Gastroesophageal sphincter (tissue), 4 donors: ENCODE measurements around the gene LAS1L. TPM values are rescaled to one million over a fixed set of nuclear protein-coding genes. Genes with fewer than 3 reads are reported as not detected.

Experiments
- ATAC-seq: fragments of 150-250 bp; one replicate; pipeline ENCODE4 v1.9.1; 2016; ENCODE audit warnings: mild to moderate bottlenecking, moderate library complexity
- H3K27ac ChIP-seq, 4 donors: fragments of 200-600 bp; sonication (generic) in 3 of 4; 1 replicate in 3 of 4; 2 replicates in 1 of 4; pipeline ENCODE4 v1.5.1; 2016 to 2019
- H3K27me3 ChIP-seq: fragments of 200-600 bp; sonication (generic); one replicate; pipeline ENCODE4 v1.5.1; 2019
- H3K36me3 ChIP-seq, 2 donors: fragments of 200-600 bp; sonication (generic); one replicate each; pipeline ENCODE4 v1.5.1; 2019; ENCODE audit warnings: control low read depth in 1 of 2
- H3K4me1 ChIP-seq, 3 donors: fragments of 200-600 bp; sonication (generic); 1 replicate in 2 of 3; 2 replicates in 1 of 3; pipeline ENCODE4 v1.5.1; 2016 to 2019; ENCODE audit warnings: control low read depth in 2 of 3
- H3K4me3 ChIP-seq, 2 donors: fragments of 200-600 bp; sonication (generic); one replicate each; pipeline ENCODE4 v1.5.1; 2019; ENCODE audit warnings: mild to moderate bottlenecking in 1 of 2, moderate library complexity in 1 of 2
- H3K9me3 ChIP-seq, 3 donors: fragments of 200-600 bp; sonication (generic); one replicate each; pipeline ENCODE4 v1.5.1; 2017 to 2019; ENCODE audit warnings: control low read depth in 2 of 3
- EP300 ChIP-seq: sonication (generic); formaldehyde crosslinking; IDR thresholded peaks from one replicate; pipeline ENCODE4 v1.6.1; 2017; ENCODE audit warnings: antibody characterized with exemption, mild to moderate bottlenecking
- POLR2A ChIP-seq, 2 donors: fragments of 450-650 bp; IDR thresholded peaks; one replicate each; pipeline ENCODE4 v1.6.1; 2017; ENCODE audit warnings: antibody characterized with exemption in 2 of 2, mild to moderate bottlenecking in 2 of 2, moderate library complexity in 1 of 2
- POLR2AphosphoS5 ChIP-seq: sonication (generic); formaldehyde crosslinking; IDR thresholded peaks from one replicate; pipeline ENCODE4 v1.6.1; 2017; ENCODE audit warnings: antibody characterized with exemption
- WGBS, 2 donors: methylation state at CpG; one replicate each; pipeline ENCODE4 v1.1.5; 2018; ENCODE audit warnings: low coverage in 1 of 2; 5-methylcytosine and 5-hydroxymethylcytosine counted together
- total RNA-seq, 4 donors: library from RNA; depleted of rRNA; stranded (reverse); fragments of >200 nt; gene quantifications; one replicate each; pipeline ENCODE4 v1.1.0, GENCODE V29; 2016
- TF ChIP-seq, protein P1 (sequence below), 4 experiments: fragments of 200-600 bp in 2 of 4; fragments of 450-650 bp in 2 of 4; sonication (generic) in 1 of 4; IDR thresholded peaks; one replicate each; pipeline ENCODE4 v1.5.1; 2017 to 2019; ENCODE audit warnings: antibody characterized with exemption in 4 of 4, mild to moderate bottlenecking in 2 of 4, moderate library complexity in 2 of 4

Gene LAS1L
- total RNA-seq, 4 donors from 2014 or later, result 21.3 to 30.3 (median 21.9) TPM

DNA sequence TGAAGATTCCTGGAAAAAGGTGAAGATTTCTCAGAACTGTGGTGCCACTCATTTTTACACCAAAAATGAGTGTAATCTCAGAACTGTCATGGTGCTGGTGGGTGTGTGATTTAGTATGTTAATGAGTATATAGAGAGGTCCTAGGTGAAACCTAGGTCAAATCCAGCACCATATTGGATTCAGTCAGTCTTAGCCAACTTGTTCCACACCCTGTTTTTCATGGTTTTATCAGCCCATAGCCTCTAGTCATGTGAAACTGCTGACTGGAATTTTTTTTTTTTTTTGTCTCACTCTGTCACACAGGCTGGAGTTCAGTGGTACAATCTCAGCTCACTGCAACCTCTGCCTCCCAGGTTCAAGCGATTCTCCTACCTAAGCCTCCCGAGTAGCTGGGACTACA, 58.0 kb downstream of the LAS1L start:
- 80% methylated on average over 1 of the region's 2 CpGs; no CpG with 5 or more reads in 1 of the 2 donors for WGBS, 2 donors
- TF ChIP-seq, protein P1, sequence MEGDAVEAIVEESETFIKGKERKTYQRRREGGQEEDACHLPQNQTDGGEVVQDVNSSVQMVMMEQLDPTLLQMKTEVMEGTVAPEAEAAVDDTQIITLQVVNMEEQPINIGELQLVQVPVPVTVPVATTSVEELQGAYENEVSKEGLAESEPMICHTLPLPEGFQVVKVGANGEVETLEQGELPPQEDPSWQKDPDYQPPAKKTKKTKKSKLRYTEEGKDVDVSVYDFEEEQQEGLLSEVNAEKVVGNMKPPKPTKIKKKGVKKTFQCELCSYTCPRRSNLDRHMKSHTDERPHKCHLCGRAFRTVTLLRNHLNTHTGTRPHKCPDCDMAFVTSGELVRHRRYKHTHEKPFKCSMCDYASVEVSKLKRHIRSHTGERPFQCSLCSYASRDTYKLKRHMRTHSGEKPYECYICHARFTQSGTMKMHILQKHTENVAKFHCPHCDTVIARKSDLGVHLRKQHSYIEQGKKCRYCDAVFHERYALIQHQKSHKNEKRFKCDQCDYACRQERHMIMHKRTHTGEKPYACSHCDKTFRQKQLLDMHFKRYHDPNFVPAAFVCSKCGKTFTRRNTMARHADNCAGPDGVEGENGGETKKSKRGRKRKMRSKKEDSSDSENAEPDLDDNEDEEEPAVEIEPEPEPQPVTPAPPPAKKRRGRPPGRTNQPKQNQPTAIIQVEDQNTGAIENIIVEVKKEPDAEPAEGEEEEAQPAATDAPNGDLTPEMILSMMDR (IDR thresholded peaks at IDR 0.05), result no peak
- no peak for TF ChIP-seq POLR2AphosphoS5
- TF ChIP-seq EP300, result no peak
- no peak for TF ChIP-seq POLR2A (IDR thresholded peaks at IDR 0.05)

DNA sequence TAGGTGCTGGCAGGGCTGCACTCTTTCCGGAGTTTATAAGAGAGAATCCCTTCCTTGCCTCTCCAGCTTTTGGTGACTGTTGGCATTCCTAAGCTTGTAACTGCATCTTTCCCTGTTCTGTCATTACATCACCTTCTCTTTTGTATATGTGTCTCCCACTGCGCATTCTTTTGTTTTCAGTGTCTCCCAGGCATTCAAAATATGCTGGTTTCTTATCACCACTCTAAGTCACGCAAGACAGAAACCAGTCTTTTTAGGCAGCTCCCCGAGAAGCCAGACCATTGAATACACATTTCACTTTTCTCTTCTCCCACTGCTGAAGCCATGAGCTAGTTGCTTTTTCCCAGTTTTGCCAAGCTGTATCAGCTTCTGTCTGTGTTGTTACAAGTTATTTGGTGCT, 71.0 kb downstream of the LAS1L start:
- H3K27ac ChIP-seq, result no peak overlapping the region
- H3K4me3 ChIP-seq, result no peak overlapping the region
- H3K9me3 ChIP-seq, result no peaks in the 10 kb centered on the region
- H3K36me3 ChIP-seq, result no peaks in the 10 kb centered on the region
- H3K4me1 ChIP-seq, result no peaks in the 10 kb centered on the region
- H3K27me3 ChIP-seq, result no peaks in the 10 kb centered on the region
- TF ChIP-seq EP300, result no peak
- TF ChIP-seq, protein P1 (IDR thresholded peaks at IDR 0.05), result no peak
- TF ChIP-seq POLR2A (IDR thresholded peaks at IDR 0.05), result no peak
- WGBS, 2 donors, result 10 to 36% methylated on average over 3 to 4 of the region's 4 CpGs
- ATAC-seq, result no peak

More for the DNA sequence above, 58.0 kb downstream of the LAS1L start:
- Histone ChIP-seq H3K4me1 (no peaks in the 10 kb centered on the region), H3K27me3 (no peaks in the 10 kb centered on the region), H3K9me3 (no peaks in the 10 kb centered on the region), H3K36me3 (no peaks in the 10 kb centered on the region), H3K27ac (no peak overlapping the region), H3K4me3 (no peak overlapping the region)
- no peak for ATAC-seq

Other genes with a start within 250 kb of the LAS1L start
- gene MSN, start 132.9 kb upstream of the LAS1L start, total RNA-seq, result 100 to 1,000 TPM; 191 to 355 (median 269) TPM